Measurements from ENCODE around the gene TSPAN16. TPM values are rescaled to one million over a fixed set of nuclear protein-coding genes. Genes with fewer than 3 reads are reported as not detected.

The TSPAN16 gene
- total and polyA plus RNA-seq, 10 donors, result not detected

GRCh38 chr19:11284515-11284914 is 11.4 kb upstream of the TSPAN16 start:
- WGBS, 5 donors, result 75 to 88% (median 80%) methylated on average over 6 of the region's 6 CpGs
- Histone ChIP-seq H3K27me3 (replicated peaks in 1 of 7) (peaks cover 0 to 59% (median 0%) of the 10 kb centered on the region in 7 donors), H3K36me3 (no peaks in the 10 kb centered on the region), H3K4me1 (peaks cover 3 to 18% (median 10%) of the 10 kb centered on the region in 6 donors), H3K27ac (no peak overlapping the region), H3K9me3 (no peaks in the 10 kb centered on the region), H3K4me3 (no peak overlapping the region)
- intact Hi-C loops (cut with DNase I; ENCODE audit: low total_unique reads), result no loop called here
- TF ChIP-seq POLR2AphosphoS5 (IDR thresholded peaks at IDR 0.05) (no peak), POLR2A (IDR thresholded peaks at IDR 0.05) (no peak), CTCF (IDR thresholded peaks at IDR 0.05 in 8 of 11, conservative IDR thresholded peaks at IDR 0.05 in 3 of 11) (no peak)
- DNase-seq, result no peak

- Histone ChIP-seq H3K27me3 (replicated peaks in 1 of 7) (peaks cover 0 to 66% (median 0%) of the 10 kb centered on the region in 7 donors), H3K27ac (peak overlapping the region in 6 of 8 donors; percentile 32 to 65 (median 44)), H3K36me3 (no peaks in the 10 kb centered on the region), H3K4me1 (peaks cover 0 to 11% (median 3%) of the 10 kb centered on the region in 6 donors), H3K4me3 (no peak overlapping the region), H3K9me3 (no peaks in the 10 kb centered on the region)
- intact Hi-C loops (cut with DNase I; ENCODE audit: low total_unique reads), result no loop called here
- DNase-seq, result no peak
- no peak for TF ChIP-seq POLR2AphosphoS5 (IDR thresholded peaks at IDR 0.05)
- TF ChIP-seq CTCF (IDR thresholded peaks at IDR 0.05 in 8 of 11, conservative IDR thresholded peaks at IDR 0.05 in 3 of 11), result peak in 5 of 11 experiments; percentile 25 to 40 (median 33)
- 44 to 62% (median 48%) methylated on average over 6 of the region's 6 CpGs for WGBS, 5 donors
Measured at GRCh38 chr19:11286312-11286974, 9.5 kb upstream of the TSPAN16 start.

- no peak for DNase-seq
- no peaks in the 10 kb centered on the region for H3K9me3 ChIP-seq
- 54 to 78% (median 63%) methylated on average over 6 to 7 of the region's 7 CpGs for WGBS, 5 donors
- H3K4me3 ChIP-seq, result no peak overlapping the region
- peaks cover 0 to 62% (median 0%) of the 10 kb centered on the region in 7 donors for H3K27me3 ChIP-seq (replicated peaks in 1 of 7)
- TF ChIP-seq POLR2AphosphoS5 (IDR thresholded peaks at IDR 0.05) (no peak), CTCF (IDR thresholded peaks at IDR 0.05 in 8 of 11, conservative IDR thresholded peaks at IDR 0.05 in 3 of 11) (peak in 6 of 11 experiments; percentile 23 to 50 (median 43))
- intact Hi-C loops (cut with DNase I; ENCODE audit: low total_unique reads), result no loop called here
- H3K27ac ChIP-seq, result no peak overlapping the region
- no peaks in the 10 kb centered on the region for H3K36me3 ChIP-seq
- H3K4me1 ChIP-seq, result peaks cover 0 to 28% (median 6%) of the 10 kb centered on the region in 6 donors
Measured at GRCh38 chr19:11288349-11288748, 7.6 kb upstream of the TSPAN16 start.

- no peak for TF ChIP-seq CTCF (IDR thresholded peaks at IDR 0.05 in 8 of 11, conservative IDR thresholded peaks at IDR 0.05 in 3 of 11)
- Histone ChIP-seq H3K27me3 (replicated peaks in 1 of 7) (peaks cover 0 to 49% (median 0%) of the 10 kb centered on the region in 7 donors), H3K36me3 (no peaks in the 10 kb centered on the region), H3K9me3 (no peaks in the 10 kb centered on the region), H3K4me1 (peaks cover 0 to 47% (median 19%) of the 10 kb centered on the region in 6 donors), H3K27ac (no peak overlapping the region), H3K4me3 (no peak overlapping the region)
- no peak for DNase-seq
- intact Hi-C loops (cut with DNase I; ENCODE audit: low total_unique reads), result no loop called here
- WGBS, 5 donors, result 71 to 96% (median 93%) methylated on average over 4 of the region's 4 CpGs
Measured at GRCh38 chr19:11290256-11290655, 5.7 kb upstream of the TSPAN16 start.

Data from spleen (tissue), 11 donors.